K562 (cell line): ENCODE results near the gene AQP6. TPM values are rescaled to one million over a fixed set of nuclear protein-coding genes. Genes with fewer than 3 reads are reported as not detected.

Source experiments
- ATAC-seq: fragments of 200-7000 bp; cut with Tn5 transposase; 3 replicates; pipeline ENCODE4 v1.9.1; 2020; ENCODE audit warnings: moderate library complexity
- BruUV-seq: library from RNA; stranded (reverse); fragments of 400-500 nt; replicated peaks from 2 replicates; lab custom pipeline; 2021; lab: Mats Ljungman, UMichigan
- CTCF ChIA-PET: fragments of 300-600 bp; formaldehyde crosslinking; extraction: SDS; loops from one replicate; lab custom pipeline; 2021; ENCODE audit warnings: low intra/inter-chr PET ratio; lab: Yijun Ruan, JAX
- POLR2A ChIA-PET: fragments of 300-600, 350-650 bp; sonication (Branson Sonifier 250); formaldehyde crosslinking; extraction: SDS; loops from one replicate; lab custom pipeline; 2021; ENCODE audit warnings: antibody characterized with exemption, inconsistent platforms; lab: Yijun Ruan, JAX
- DNase-seq, 4 experiments: peaks; one replicate each; pipeline versions ENCODE4 v3.0.0 to v3.0.0-alpha.2; 2011 to 2018; ENCODE audit warnings: low spot score in 3 of 4, mixed read lengths in 3 of 4; ENCODE audit errors: extremely low read depth in 1 of 4
- FAIRE-seq: peaks from 2 replicates; lab custom pipeline; 2011; peaks lifted over from hg19 to GRCh38; lab: Jason Lieb, UNC
- H2AFZ ChIP-seq: 2 replicates; pipeline ENCODE4 v1.6.0; 2011; ENCODE audit warnings: low read depth, low read length, control low read depth, inconsistent platforms
- H3K27ac ChIP-seq: fragments of 200-600 bp; 3 replicates; pipeline ENCODE4 v1.8.0; 2011; ENCODE audit warnings: low read depth, mild to moderate bottlenecking, control low read depth, inconsistent platforms, low read length, moderate library complexity, mixed read lengths; ENCODE audit errors: extremely low read depth
- H3K27me3 ChIP-seq, 2 experiments: fragments of 300-600 bp in 1 of 2; 2 replicates in 1 of 2; 3 replicates in 1 of 2; pipeline versions ENCODE4 v1.6.0 to v1.8.0; 2011; ENCODE audit warnings: inconsistent platforms in 2 of 2, low read length in 2 of 2, mild to moderate bottlenecking in 1 of 2, mixed read lengths in 1 of 2, moderate library complexity in 1 of 2; ENCODE audit not compliant: control insufficient read depth in 2 of 2, insufficient read depth in 2 of 2
- H3K36me3 ChIP-seq: fragments of 300-600 bp; 3 replicates; pipeline ENCODE4 v1.8.0; 2011; ENCODE audit warnings: mild to moderate bottlenecking, low read length, inconsistent platforms; ENCODE audit not compliant: control insufficient read depth, insufficient read depth
- H3K4me1 ChIP-seq, 2 experiments: fragments of 200-600 bp in 1 of 2; replicated peaks in 1 of 2; 2 replicates in 1 of 2; 3 replicates in 1 of 2; pipeline versions ENCODE4 v1.5.1 to v1.8.0; 2011; ENCODE audit warnings: inconsistent platforms in 2 of 2, low read length in 2 of 2, mild to moderate bottlenecking in 1 of 2, mixed read lengths in 1 of 2, moderate library complexity in 1 of 2; ENCODE audit not compliant: control insufficient read depth in 2 of 2, insufficient read depth in 2 of 2
- H3K4me2 ChIP-seq: 2 replicates; pipeline ENCODE4 v1.6.1; 2011; ENCODE audit warnings: low read length, control low read depth, inconsistent platforms, mixed read lengths; ENCODE audit not compliant: insufficient read depth
- H3K4me3 ChIP-seq: fragments of 200-600 bp; sonication (generic), shearing (Covaris generic); 2 replicates; pipeline ENCODE4 v1.5.1; 2016; ENCODE audit warnings: control low read depth, inconsistent platforms
- H3K79me2 ChIP-seq: fragments of 200-600 bp; 3 replicates; pipeline ENCODE4 v1.8.0; 2011; ENCODE audit warnings: low read length, inconsistent platforms; ENCODE audit not compliant: control insufficient read depth, insufficient read depth
- H3K9ac ChIP-seq, 2 experiments: 2 replicates each; pipeline versions ENCODE4 v1.6.0 to v1.6.1; 2011; ENCODE audit warnings: low read depth in 2 of 2, low read length in 2 of 2, control low read depth in 1 of 2, inconsistent platforms in 1 of 2, mild to moderate bottlenecking in 1 of 2, mixed read lengths in 1 of 2; ENCODE audit not compliant: insufficient read depth in 1 of 2
- H3K9me1 ChIP-seq: one replicate; pipeline ENCODE4 v1.6.0; 2011; ENCODE audit warnings: inconsistent platforms, mild to moderate bottlenecking, low read length, moderate library complexity; ENCODE audit not compliant: control insufficient read depth, insufficient read depth
- H3K9me3 ChIP-seq: replicated peaks from 2 replicates; pipeline ENCODE4 v1.5.1; 2011; ENCODE audit warnings: low read depth, low read length, inconsistent platforms; ENCODE audit not compliant: control insufficient read depth, insufficient read depth
- H4K20me1 ChIP-seq: replicated peaks from 2 replicates; pipeline ENCODE4 v1.6.1; 2011; ENCODE audit warnings: low read length, inconsistent platforms, mixed read lengths; ENCODE audit not compliant: control insufficient read depth, insufficient read depth
- CEBPG ChIP-seq, 3 experiments: fragments of 200-800 bp in 1 of 3; sonication (Bioruptor generic) in 1 of 3; sonication (generic) in 1 of 3; formaldehyde crosslinking in 1 of 3; IDR thresholded peaks in 2 of 3; conservative IDR thresholded peaks in 1 of 3; 2 replicates each; pipeline versions ENCODE4 v1.6.1 to v1.8.0; 2016 to 2022; ENCODE audit warnings: missing compliant biosample characterization in 2 of 3, missing genetic modification characterization in 2 of 3, mild to moderate bottlenecking in 1 of 3, missing genetic modification reagents in 1 of 3
- EZH2 ChIP-seq: IDR thresholded peaks from 2 replicates; pipeline ENCODE4 v1.6.1; 2012; ENCODE audit warnings: low read depth, mild to moderate bottlenecking, inconsistent platforms, low read length, borderline replicate concordance
- MCM5 ChIP-seq: fragments of 450-650 bp; IDR thresholded peaks from 2 replicates; pipeline ENCODE4 v1.6.1; 2016; ENCODE audit warnings: low read depth
- PBX2 ChIP-seq, 2 experiments: IDR thresholded peaks in 1 of 2; conservative IDR thresholded peaks in 1 of 2; 2 replicates each; pipeline ENCODE4 v1.6.1; 2016; ENCODE audit warnings: low read depth in 2 of 2, mild to moderate bottlenecking in 1 of 2, missing compliant biosample characterization in 1 of 2, missing genetic modification characterization in 1 of 2, moderate library complexity in 1 of 2
- SLC30A9 ChIP-seq: fragments of 250-450 bp; sonication (Bioruptor Pico); IDR thresholded peaks from 2 replicates; pipeline ENCODE4 v1.8.0; 2022; ENCODE audit warnings: mild to moderate bottlenecking, moderate library complexity
- STAG1 ChIP-seq: sonication (generic); formaldehyde crosslinking; IDR thresholded peaks from 2 replicates; pipeline ENCODE4 v1.5.0; 2020; ENCODE audit warnings: missing genetic modification reagents, borderline replicate concordance
- XRCC4 ChIP-seq: IDR thresholded peaks from one replicate; pipeline ENCODE4 v1.6.1; 2011; ENCODE audit not compliant: insufficient read depth, insufficient read length; ENCODE audit errors: extremely low read depth
- YY1 ChIP-seq, 3 experiments: IDR thresholded peaks; 2 replicates each; pipeline ENCODE4 v1.6.1; 2011; ENCODE audit warnings: low read length in 2 of 3, mild to moderate bottlenecking in 2 of 3, moderate library complexity in 2 of 3, borderline replicate concordance in 1 of 3, control low read depth in 1 of 3, low read depth in 1 of 3; ENCODE audit not compliant: insufficient read depth in 3 of 3, insufficient replicate concordance in 2 of 3, control insufficient read depth in 1 of 3, insufficient read length in 1 of 3; ENCODE audit errors: extremely low read depth in 1 of 3
- ZNF79 ChIP-seq: fragments of 250-450 bp; sonication (Bioruptor Pico); IDR thresholded peaks from 2 replicates; pipeline ENCODE4 v1.4.0; 2020; ENCODE audit warnings: low read depth, mild to moderate bottlenecking, moderate library complexity
- WGBS: fragments of 100-300 bp; shearing (Covaris generic); methylation state at CpG from one replicate; pipeline ENCODE4 v1.1.6; 2016; ENCODE audit warnings: low coverage, mixed read lengths; ENCODE audit not compliant: insufficient coverage; ENCODE audit errors: missing lambda C conversion rate; 5-methylcytosine and 5-hydroxymethylcytosine counted together
- in situ Hi-C: fragments of 300-500 bp; cut with MboI; formaldehyde crosslinking; loops from 4 replicates; pipeline ENCODE4 v1.15.0; 2018; ENCODE audit warnings: inconsistent platforms, mixed read lengths
- intact Hi-C: fragments of 100-400 bp; cut with micrococcal nuclease; formaldehyde crosslinking; loops from 2 replicates; pipeline ENCODE4 v1.14.2; 2022
- polyA plus RNA-seq, 8 experiments: library from polyadenylated mRNA; depleted of rRNA in 4 of 8; stranded (reverse) in 5 of 8; unstranded in 3 of 8; fragments of >200 nt; fragmentation: Nextera tagmentation in 2 of 8; fragmentation: Illumina TruSeq in 1 of 8; extraction: Ambion mirVana in 2 of 8; extraction: Trizol in 1 of 8; gene quantifications; 2 replicates each; pipeline versions ENCODE4 v1.2.1 to v1.2.3, GENCODE V29; 2011 to 2014; ENCODE audit warnings: inconsistent platforms in 1 of 8, missing spikeins in 1 of 8
- total RNA-seq, 7 experiments: library from RNA; depleted of rRNA in 6 of 7; stranded (reverse); fragments of >200 nt in 6 of 7; fragmentation: Illumina TruSeq in 2 of 7; extraction: Trizol in 2 of 7; gene quantifications; 2 replicates each; pipeline versions ENCODE4 v1.2.1 to v1.2.3, GENCODE V29; 2011 to 2021; ENCODE audit warnings: low replicate concordance in 1 of 7
- TF ChIP-seq, protein P1 (sequence below): fragments of 200-800 bp; sonication (Bioruptor generic); IDR thresholded peaks from 2 replicates; pipeline ENCODE4 v1.6.1; 2017; ENCODE audit warnings: missing genetic modification characterization, missing compliant biosample characterization

Gene AQP6
- total and polyA plus RNA-seq, 9 of the 15 experiments (the other 6 are each of a cell fraction or from before 2014, with no cell fraction given), result 0.05 to 0.12 TPM; not detected in 7

DNA sequence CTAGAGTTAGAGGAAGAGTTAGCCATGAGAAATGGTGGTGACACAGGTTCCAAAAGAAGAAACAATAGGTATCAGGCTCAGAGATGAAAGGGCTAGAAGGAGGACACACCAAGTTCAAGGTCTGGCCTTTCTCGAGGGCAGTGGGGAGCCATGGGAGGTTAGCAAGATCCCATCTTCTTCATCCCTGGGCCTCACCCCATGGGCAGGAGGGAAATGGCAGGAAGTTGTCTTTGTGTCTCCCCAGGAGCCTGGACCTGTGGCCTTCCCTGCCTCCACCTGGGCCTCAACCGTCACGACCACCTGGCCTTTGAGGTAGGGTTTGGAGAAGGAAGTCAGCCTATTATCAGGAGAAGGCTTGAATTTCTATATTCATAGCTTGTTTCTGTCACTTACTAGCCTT lies 28.0 kb upstream of the AQP6 start (continued):
- TF ChIP-seq, protein P1, sequence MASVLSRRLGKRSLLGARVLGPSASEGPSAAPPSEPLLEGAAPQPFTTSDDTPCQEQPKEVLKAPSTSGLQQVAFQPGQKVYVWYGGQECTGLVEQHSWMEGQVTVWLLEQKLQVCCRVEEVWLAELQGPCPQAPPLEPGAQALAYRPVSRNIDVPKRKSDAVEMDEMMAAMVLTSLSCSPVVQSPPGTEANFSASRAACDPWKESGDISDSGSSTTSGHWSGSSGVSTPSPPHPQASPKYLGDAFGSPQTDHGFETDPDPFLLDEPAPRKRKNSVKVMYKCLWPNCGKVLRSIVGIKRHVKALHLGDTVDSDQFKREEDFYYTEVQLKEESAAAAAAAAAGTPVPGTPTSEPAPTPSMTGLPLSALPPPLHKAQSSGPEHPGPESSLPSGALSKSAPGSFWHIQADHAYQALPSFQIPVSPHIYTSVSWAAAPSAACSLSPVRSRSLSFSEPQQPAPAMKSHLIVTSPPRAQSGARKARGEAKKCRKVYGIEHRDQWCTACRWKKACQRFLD (CRISPR knock-in tag), result no peak
- TF ChIP-seq SLC30A9, result no peak
- no peak for TF ChIP-seq XRCC4

- H3K4me1 ChIP-seq, result peaks cover 14 to 20% of the 10 kb centered on the region in 2 experiments; a peak in 4 of 5 replicates
- H4K20me1 ChIP-seq, result no peaks in the 10 kb centered on the region
- ChIA-PET CTCF (interaction anchor here (0.6 to 0.9 kb wide), 3 partner anchors 78 to 125 kb away, joined by 3 to 4 read pairs (median 3); no protein-coding TSS in a partner anchor), POLR2A (interaction anchor here (0.6 to 1.9 kb wide), 11 partner anchors 12 to 108 kb away, joined by 3 to 12 read pairs (median 4); no protein-coding TSS in a partner anchor)
- H3K79me2 ChIP-seq, result no peaks in the 10 kb centered on the region
- in situ Hi-C loops, result no loop called here
- no peaks in the 10 kb centered on the region for H3K9me1 ChIP-seq
- no peaks in the 10 kb centered on the region for H3K36me3 ChIP-seq
- H2AFZ ChIP-seq, result peak overlapping the region; percentile 92
- no TSS peak for BruUV-seq
- DNase-seq, result peak; percentile 90 to 92 (median 91)
- intact Hi-C loops, result loop anchor here (5.0 kb wide), 2 partner anchors 78 to 168 kb away; no protein-coding TSS in a partner anchor
- peak overlapping the region; percentile 49 to 66 for H3K9ac ChIP-seq
- no peaks in the 10 kb centered on the region for H3K9me3 ChIP-seq
- peak; percentile 99 for ATAC-seq
- H3K27ac ChIP-seq, result peak overlapping the region; percentile 35; the same call in 1 of the 3 replicates
- H3K4me3 ChIP-seq, result no peak overlapping the region
- peak; percentile 96 for FAIRE-seq
- WGBS, result 12% methylated on average over 24 of the region's 28 CpGs
- H3K4me2 ChIP-seq, result peak overlapping the region; percentile 57
- no peaks in the 10 kb centered on the region for H3K27me3 ChIP-seq
- TF ChIP-seq ZNF79, result no peak
- peak; percentile 48 for TF ChIP-seq PBX2 (CRISPR knock-in tag; IDR thresholded peaks at IDR 0.05; ENCODE audit: low read depth)
- peak; percentile 80 for TF ChIP-seq PBX2 (tag; conservative IDR thresholded peaks at IDR 0.05; ENCODE audit: low read depth)
- no peak for TF ChIP-seq CEBPG (CRISPR knock-in tag; IDR thresholded peaks at IDR 0.05)
- TF ChIP-seq CEBPG (tag; conservative IDR thresholded peaks at IDR 0.05 in 1 of 2, IDR thresholded peaks at IDR 0.05 in 1 of 2), result no peak
- no peak for TF ChIP-seq MCM5
- no peak for TF ChIP-seq EZH2
- no peak for TF ChIP-seq STAG1 (CRISPR knock-in tag)
- peak in 2 of 3 experiments; percentile 31 to 68 for TF ChIP-seq YY1 (IDR thresholded peaks at IDR 0.05; ENCODE audit: borderline replicate concordance in 1 of 3, control insufficient read depth in 1 of 3, extremely low read depth in 1 of 3, insufficient read depth in 3 of 3, insufficient read length in 1 of 3, insufficient replicate concordance in 2 of 3, low read depth in 1 of 3, low read length in 2 of 3)
Measured at GRCh38 chr12:49945394-49946080, 27.2 kb upstream of the AQP6 start.
